Glomerular visceral epithelial cell (primary cell): Measurements from ENCODE around the gene BCL2.

Experiments
- DNase-seq: peaks from one replicate; pipeline ENCODE4 v3.0.0-alpha.2; 2016; ENCODE audit errors: extremely low spot score

Gene BCL2

GRCh38 chr18:63140038-63140450, 179.5 kb downstream of the BCL2 start:
- no peak for DNase-seq

GRCh38 chr18:63138436-63139340, 180.9 kb downstream of the BCL2 start:
- no peak for DNase-seq

DNA sequence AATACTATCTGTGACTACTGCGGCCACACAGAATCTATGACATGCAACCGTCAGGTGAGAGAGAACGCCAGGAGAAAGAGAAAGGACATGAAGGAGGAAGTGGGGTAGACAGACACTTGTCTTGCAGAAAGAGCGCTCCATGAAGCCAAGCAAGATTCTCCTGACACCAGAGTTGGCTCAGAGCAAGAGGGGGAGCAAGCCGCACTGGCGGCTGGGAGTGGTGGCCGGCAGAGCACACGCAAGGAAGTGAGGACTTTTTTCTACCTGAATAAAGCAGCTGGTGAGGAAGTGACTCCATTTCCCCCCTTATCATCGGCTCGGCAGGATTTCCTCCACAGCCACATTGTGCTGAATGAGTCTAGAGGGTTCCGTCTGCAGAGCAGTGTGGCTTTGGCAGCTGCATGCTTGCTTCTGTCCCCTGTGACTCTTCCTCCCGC, 181.6 kb downstream of the BCL2 start:
- no peak for DNase-seq

DNA sequence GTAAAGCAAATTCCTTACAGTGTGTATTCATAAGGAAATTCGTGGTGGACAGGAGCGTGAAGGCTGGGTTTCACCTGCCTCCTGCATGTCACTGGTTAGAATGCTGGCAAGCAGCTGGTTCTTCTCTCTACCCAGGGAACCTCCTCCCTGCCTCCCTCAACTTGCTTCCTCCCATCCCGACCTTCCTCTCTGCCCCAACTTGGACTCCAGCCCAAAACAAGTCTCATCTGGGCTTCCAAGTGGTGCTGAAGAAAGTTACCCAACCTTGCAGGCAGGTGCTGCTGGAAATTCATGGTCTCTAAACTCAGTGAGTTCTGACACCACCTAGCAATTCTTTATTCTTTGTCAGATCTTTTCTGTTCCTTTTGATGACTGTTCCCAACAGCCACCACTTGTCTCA, 184.5 kb downstream of the BCL2 start:
- no peak for DNase-seq

GRCh38 chr18:63132819-63133200, 186.8 kb downstream of the BCL2 start:
- DNase-seq, result peak; percentile 9

GRCh38 chr18:63131959-63132818, 187.4 kb downstream of the BCL2 start:
- DNase-seq, result no peak

- peak; percentile 62 for DNase-seq
Measured at GRCh38 chr18:63131106-63131958, 188.2 kb downstream of the BCL2 start.

- no peak for DNase-seq
Measured at GRCh38 chr18:63130176-63130575, 189.4 kb downstream of the BCL2 start.

DNA sequence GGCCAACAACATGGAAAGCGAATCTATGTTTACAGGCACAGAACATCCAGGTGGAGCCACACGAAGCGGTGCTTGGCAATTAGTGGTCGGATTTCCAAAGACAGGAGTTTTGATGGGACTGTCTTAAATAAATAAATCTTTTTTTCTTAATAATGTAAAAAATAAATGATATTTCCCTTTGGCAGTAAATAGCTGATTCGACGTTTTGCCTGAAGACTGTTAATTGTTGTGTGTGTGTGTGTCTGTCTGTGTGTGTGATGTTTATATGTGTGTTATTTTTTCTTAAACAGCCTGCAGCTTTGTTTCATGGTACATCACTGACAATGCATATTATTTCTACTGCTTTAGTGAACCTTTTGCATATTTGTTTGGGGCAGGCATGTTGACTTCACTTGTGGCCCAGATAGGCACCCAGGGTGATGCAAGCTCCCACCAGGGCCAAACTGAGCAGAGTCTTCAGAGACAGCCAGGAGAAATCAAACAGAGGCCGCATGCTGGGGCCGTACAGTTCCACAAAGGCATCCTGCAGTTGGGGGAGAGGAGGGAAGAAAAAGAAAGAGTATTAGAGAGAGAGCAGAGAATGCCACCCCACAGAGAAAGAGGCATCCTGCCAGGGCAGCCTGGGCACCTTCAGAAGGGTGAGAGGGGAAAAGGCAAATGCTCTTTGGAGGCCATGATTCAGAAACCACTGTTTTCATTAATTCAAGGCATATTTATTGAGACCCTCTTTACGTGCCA, 191.2 kb downstream of the BCL2 start:
- no peak for DNase-seq

- DNase-seq, result no peak
Measured at GRCh38 chr18:63126134-63127069, 193.2 kb downstream of the BCL2 start.

GRCh38 chr18:63120620-63121019, 198.9 kb downstream of the BCL2 start:
- no peak for DNase-seq

DNA sequence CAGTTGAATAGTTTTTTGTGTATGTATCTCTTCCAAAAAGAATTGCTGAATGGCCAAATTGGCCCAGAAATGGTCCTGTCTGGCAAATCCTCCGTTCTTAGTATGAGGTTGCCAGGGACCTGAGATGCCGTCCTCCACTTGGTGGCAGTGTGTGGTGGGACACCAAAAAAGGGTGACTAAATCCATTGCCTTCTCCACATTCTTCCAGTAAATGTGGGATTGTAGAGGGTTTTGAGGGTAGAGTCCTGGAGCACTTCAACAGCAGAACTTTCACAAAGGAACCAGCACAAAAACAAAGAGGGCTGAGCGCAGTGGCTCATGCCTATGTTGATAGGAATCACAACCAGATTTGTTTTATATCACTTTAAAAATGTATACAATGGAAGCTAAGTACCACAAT, 199.9 kb downstream of the BCL2 start:
- DNase-seq, result peak; percentile 39

DNA sequence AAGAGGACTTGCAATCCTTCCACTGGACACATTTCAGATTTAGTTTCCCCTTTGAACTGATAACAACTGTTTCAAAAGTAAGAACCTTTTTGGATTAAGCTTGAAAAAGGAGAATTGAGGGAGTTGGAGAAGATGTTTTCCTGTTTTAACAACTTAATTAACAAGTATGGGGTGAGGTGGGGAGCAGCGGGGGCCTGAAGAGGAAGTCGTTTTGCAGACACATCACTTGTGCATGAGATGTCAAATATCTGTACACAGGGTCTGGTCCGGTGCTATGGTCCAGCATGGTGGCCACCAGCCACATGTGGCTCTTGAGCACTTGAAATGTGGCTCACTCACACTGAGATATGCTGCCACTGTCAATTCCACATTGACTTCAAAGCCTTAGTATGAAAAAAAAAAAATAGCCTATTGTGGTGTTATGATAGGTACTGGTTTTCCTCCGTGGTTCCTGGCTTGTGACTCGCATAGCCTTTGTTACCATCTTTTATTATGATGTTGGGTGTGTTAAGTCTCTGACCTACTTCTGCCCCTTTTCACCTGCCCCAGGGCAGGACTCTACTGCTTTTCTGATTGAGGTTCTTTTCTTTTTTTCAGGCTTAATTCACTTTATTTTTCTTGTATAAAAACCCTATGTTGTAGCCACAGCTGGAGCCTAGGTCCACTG, 205.5 kb downstream of the BCL2 start:
- DNase-seq, result no peak

GRCh38 chr18:63112706-63113105, 206.9 kb downstream of the BCL2 start:
- DNase-seq, result no peak

GRCh38 chr18:63111671-63112402, 207.7 kb downstream of the BCL2 start:
- no peak for DNase-seq

GRCh38 chr18:63109802-63110201, 209.8 kb downstream of the BCL2 start:
- no peak for DNase-seq

DNA sequence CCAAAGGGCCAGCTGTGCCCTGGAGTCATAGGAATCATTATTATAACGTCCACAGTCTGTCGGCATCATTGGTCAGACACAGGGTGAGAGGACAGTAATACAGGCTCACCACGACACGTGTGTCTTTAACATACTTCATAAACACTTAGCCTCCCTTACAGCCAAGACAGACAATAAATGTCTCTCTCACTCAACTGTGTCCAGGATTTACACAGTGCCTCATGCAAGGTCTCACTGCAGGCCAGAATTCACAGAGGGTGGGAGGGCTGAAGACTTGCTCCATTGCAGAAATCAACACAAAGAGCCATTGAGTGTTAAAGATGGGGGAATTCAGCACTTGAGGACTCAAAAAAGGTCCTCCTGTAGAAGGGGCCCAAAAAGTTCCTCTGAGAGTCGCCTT, 210.5 kb downstream of the BCL2 start:
- DNase-seq, result no peak

GRCh38 chr18:63107931-63108330, 211.6 kb downstream of the BCL2 start:
- no peak for DNase-seq
